Lower lobe of right lung (tissue), 2 donors: ENCODE data around the gene NID2. TPM values are rescaled to one million over a fixed set of nuclear protein-coding genes. Genes with fewer than 3 reads are reported as not detected.

Experiments
- ATAC-seq, 2 donors: fragments of 200-7000 bp; cut with Tn5 transposase; one replicate each; pipeline ENCODE4 v1.9.1; 2020 to 2022; ENCODE audit warnings: mild to moderate bottlenecking in 2 of 2, moderate library complexity in 2 of 2
- DNase-seq: peaks from one replicate; pipeline ENCODE4 v3.0.0-alpha.2; 2020
- H3K27ac ChIP-seq: fragments of 200-600 bp; one replicate; pipeline ENCODE4 v1.8.0; 2022
- H3K27me3 ChIP-seq: fragments of 200-600 bp; one replicate; pipeline ENCODE4 v1.8.0; 2022; ENCODE audit warnings: low read depth
- H3K36me3 ChIP-seq: fragments of 200-600 bp; one replicate; pipeline ENCODE4 v1.8.0; 2022; ENCODE audit warnings: mild to moderate bottlenecking
- H3K4me1 ChIP-seq: fragments of 200-600 bp; one replicate; pipeline ENCODE4 v1.8.0; 2022
- H3K4me3 ChIP-seq: fragments of 200-600 bp; one replicate; pipeline ENCODE4 v1.8.0; 2022; ENCODE audit warnings: mild to moderate bottlenecking
- H3K9me3 ChIP-seq: fragments of 200-600 bp; one replicate; pipeline ENCODE4 v1.8.0; 2022
- intact Hi-C: fragments of 100-400 bp; cut with DNase I; formaldehyde crosslinking; loops from one replicate; pipeline ENCODE4 v1.11.0; 2022
- total RNA-seq: library from RNA; stranded (reverse); fragmentation: NEBNext Ultra II Directional; extraction: Animal tissue kit (Norgen Biotek cat#: 25700); gene quantifications from one replicate; pipeline ENCODE4 v1.2.1, GENCODE V29; 2021
- TF ChIP-seq, protein P1 (sequence below): fragments of 200-600 bp; IDR thresholded peaks from one replicate; pipeline ENCODE4 v1.8.0; 2022; ENCODE audit warnings: antibody characterized with exemption, mild to moderate bottlenecking
- donor health status: DM: no; HTN: yes; CAD: no; lungs with severe emphysema.

Gene NID2
- total RNA-seq, 1 donor from 2014 or later: 14.6 TPM

DNA sequence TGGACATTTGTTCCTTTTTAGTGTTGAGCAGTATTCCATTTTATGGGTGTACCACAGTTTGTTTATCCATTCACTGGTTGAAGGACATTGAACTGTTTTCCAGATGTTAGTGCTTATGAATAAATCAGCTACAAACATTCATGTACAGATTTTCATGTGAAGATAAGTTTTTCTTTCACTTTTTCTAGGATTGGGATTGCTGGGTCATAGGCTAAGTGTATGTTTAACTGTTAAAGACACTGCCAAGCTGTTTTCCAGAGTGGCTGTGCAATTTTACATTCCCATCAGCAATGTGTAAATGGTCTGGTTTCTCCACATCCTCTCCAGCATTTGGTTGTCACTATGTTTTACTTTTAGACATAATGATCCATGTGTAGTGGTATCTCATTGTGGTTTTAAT, 14.0 kb upstream of the NID2 start:
- no peak for DNase-seq
- H3K9me3 ChIP-seq: no peaks in the 10 kb centered on the region

DNA sequence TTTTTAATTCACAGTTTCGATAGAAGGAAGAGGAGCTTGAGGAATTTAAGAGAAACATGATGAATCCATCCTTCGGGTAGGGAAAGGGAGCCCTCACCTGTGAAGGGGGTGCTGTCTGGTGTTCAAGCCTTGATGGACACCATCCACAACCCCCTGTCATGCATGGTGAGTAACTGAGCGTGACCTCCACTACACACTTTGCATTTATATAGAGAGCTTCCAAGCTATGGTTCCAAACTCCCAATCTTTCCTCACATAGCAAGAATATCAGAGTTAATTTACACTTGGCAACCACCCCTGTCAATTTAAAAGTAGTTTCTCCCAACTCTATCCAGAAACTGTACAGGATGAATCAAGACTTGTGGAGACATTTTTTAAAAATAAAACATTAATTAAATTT, 13.1 kb upstream of the NID2 start:
- H3K4me1 ChIP-seq: no peaks in the 10 kb centered on the region
- intact Hi-C loops: no loop called here

More for the DNA sequence above, 14.0 kb upstream of the NID2 start:
- intact Hi-C loops: no loop called here
- ATAC-seq: no peak
- H3K27ac ChIP-seq: no peak overlapping the region
- H3K4me3 ChIP-seq: no peak overlapping the region
- H3K27me3 ChIP-seq: no peaks in the 10 kb centered on the region
- no peaks in the 10 kb centered on the region for H3K36me3 ChIP-seq
- H3K4me1 ChIP-seq: no peaks in the 10 kb centered on the region
- TF ChIP-seq, protein P1, sequence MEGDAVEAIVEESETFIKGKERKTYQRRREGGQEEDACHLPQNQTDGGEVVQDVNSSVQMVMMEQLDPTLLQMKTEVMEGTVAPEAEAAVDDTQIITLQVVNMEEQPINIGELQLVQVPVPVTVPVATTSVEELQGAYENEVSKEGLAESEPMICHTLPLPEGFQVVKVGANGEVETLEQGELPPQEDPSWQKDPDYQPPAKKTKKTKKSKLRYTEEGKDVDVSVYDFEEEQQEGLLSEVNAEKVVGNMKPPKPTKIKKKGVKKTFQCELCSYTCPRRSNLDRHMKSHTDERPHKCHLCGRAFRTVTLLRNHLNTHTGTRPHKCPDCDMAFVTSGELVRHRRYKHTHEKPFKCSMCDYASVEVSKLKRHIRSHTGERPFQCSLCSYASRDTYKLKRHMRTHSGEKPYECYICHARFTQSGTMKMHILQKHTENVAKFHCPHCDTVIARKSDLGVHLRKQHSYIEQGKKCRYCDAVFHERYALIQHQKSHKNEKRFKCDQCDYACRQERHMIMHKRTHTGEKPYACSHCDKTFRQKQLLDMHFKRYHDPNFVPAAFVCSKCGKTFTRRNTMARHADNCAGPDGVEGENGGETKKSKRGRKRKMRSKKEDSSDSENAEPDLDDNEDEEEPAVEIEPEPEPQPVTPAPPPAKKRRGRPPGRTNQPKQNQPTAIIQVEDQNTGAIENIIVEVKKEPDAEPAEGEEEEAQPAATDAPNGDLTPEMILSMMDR: no peak

DNA sequence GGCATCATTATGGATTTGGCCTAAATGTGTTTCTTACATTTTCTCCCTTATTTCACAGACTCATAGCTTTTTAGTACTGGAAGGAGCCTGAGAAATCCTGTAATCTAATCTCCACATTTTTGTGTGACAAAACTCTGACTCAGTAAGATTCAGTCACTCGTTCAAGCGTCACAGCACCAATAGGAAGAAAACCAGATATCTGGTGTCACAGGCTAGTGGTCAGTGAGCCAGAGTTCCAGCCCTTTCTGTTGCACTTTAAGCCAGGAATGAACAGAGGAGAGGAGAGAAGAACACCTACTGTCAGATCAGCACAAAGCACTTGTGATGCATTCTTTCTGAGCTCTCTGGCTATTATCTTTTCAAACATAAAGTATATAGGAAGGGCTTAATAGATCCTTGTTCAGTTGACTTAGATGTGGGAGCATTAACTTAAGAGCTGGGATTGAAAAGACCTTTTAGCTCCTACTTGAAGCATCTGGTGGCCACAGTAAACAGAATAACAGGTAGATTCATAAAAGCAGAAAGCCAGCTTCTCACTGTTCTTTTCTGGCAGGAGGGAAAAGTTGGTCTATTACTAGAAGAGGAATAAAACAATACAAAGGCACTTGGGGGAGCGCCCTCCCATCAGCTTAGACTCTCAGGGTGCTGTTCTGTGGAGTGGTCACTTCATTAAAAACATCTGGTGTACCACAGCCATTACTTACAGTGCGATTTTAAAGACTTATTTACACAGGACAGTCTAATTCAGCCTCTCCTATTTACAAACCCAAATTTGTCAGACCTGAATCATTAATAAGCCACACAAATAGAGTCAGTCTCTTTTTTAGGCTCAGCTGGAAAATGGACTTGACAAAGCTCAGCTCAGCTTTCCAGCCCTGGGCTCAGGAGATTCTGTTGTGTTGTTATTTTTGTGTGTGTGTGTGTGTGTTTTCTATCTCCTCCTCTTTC, 12.2 kb upstream of the NID2 start:
- Histone ChIP-seq H3K27ac (no peak overlapping the region), H3K36me3 (no peaks in the 10 kb centered on the region), H3K9me3 (no peaks in the 10 kb centered on the region), H3K4me3 (no peak overlapping the region), H3K4me1 (no peaks in the 10 kb centered on the region), H3K27me3 (no peaks in the 10 kb centered on the region)
- DNase-seq (no peak), ATAC-seq (no peak)
- TF ChIP-seq, protein P1: no peak
- intact Hi-C loops: no loop called here

More for the DNA sequence above, 13.1 kb upstream of the NID2 start:
- no peak overlapping the region for H3K27ac ChIP-seq
- no peak for DNase-seq
- H3K9me3 ChIP-seq: no peaks in the 10 kb centered on the region
- no peaks in the 10 kb centered on the region for H3K27me3 ChIP-seq
- ATAC-seq: no peak
- TF ChIP-seq, protein P1: no peak
- no peak overlapping the region for H3K4me3 ChIP-seq
- no peaks in the 10 kb centered on the region for H3K36me3 ChIP-seq

DNA sequence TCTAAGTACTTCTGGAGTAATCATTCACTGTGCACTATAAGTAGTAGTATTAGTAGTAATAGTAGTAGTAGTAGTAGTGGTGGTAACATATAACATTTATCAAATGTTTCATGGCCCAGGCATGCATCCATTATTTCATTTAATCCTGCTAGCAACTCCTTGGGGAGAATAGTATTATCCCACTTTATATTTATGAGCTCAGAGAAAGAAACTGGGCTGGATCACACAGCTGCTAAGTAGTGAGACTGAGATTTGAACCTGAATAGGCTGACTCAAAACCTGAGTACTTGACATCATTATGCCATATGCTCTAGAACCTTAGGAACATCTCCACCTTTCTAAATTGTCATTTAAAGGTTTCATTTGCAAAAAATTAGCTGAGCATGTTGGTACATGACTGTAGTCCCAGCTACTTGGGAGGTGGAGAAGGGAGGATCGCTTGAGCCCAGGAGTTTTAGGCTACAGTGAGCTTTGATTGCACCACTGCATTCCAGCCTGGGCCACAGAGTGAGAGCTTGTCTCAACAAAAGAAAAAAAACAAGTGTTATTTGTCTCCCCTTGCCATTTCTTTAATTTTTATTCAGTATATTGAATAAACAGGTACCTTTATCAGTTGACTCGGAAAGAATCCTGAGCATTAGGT, 11.4 kb upstream of the NID2 start:
- H3K27ac ChIP-seq: no peak overlapping the region
- no peak for ATAC-seq

DNA sequence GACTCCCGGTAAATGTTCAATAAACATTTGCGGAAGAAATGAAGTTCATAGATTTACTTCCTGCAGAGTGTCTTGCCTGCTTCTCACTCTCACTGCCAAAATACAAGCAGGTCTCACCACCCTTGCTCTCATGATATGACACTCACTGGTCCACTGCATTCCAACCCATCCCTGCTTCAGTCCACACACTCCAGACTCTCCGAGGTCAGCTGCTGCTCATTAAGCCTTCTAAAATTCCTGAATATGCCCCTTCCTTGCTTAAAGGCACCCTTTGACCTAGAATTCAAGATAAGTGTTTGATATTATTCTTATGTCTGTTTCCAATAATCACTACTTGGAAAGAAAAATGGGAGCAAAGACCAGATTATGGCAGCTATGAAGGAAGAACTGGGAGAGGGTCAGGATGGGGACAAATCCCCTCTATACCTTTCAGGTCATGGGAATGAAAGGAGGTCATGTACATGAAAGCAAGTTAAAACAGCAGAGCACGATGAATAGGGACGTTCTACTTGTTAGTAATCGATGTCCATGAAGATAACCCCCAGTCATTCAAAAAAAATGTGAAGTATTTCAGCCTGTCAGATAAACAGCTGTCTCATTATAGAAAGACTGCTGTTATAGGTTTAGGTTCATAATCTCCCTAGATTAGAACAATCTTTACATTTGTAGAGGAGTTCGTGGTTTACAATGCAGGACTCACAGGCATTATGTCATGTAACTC, 10.5 kb upstream of the NID2 start:
- intact Hi-C loops: no loop called here
- no peak for ATAC-seq
- no peak overlapping the region for H3K27ac ChIP-seq

More for the DNA sequence above, 11.4 kb upstream of the NID2 start:
- DNase-seq: no peak
- Histone ChIP-seq H3K4me3 (no peak overlapping the region), H3K9me3 (no peaks in the 10 kb centered on the region), H3K27me3 (no peaks in the 10 kb centered on the region), H3K4me1 (no peaks in the 10 kb centered on the region), H3K36me3 (no peaks in the 10 kb centered on the region)
- TF ChIP-seq, protein P1: no peak
- intact Hi-C loops: no loop called here

More for the DNA sequence above, 10.5 kb upstream of the NID2 start:
- no peaks in the 10 kb centered on the region for H3K36me3 ChIP-seq
- no peak overlapping the region for H3K4me3 ChIP-seq
- no peaks in the 10 kb centered on the region for H3K4me1 ChIP-seq
- DNase-seq: no peak
- TF ChIP-seq, protein P1: no peak
- no peaks in the 10 kb centered on the region for H3K9me3 ChIP-seq
- no peaks in the 10 kb centered on the region for H3K27me3 ChIP-seq
